DOHH2 (cell line): ENCODE data around the gene CD163L1.

Experiments used
- H3F3A ChIP-seq: fragments of 200-600 bp; sonication (generic), shearing (Covaris generic); 2 replicates; pipeline ENCODE4 v1.6.0; 2016; ENCODE audit warnings: antibody characterized with exemption, mild to moderate bottlenecking; ENCODE audit not compliant: control insufficient read depth, insufficient read depth
- H3K27ac ChIP-seq: fragments of 200-600 bp; sonication (generic); 2 replicates; pipeline ENCODE4 v1.5.1; 2014; ENCODE audit warnings: low read depth, mild to moderate bottlenecking, low read length, moderate library complexity
- H3K27me3 ChIP-seq: fragments of 200-600 bp; sonication (generic); 2 replicates; pipeline ENCODE4 v1.6.1; 2014; ENCODE audit warnings: mild to moderate bottlenecking, low read length, mixed read lengths; ENCODE audit not compliant: control insufficient read depth
- H3K36me3 ChIP-seq: fragments of 200-600 bp; sonication (generic); 2 replicates; pipeline ENCODE4 v1.6.1; 2014; ENCODE audit warnings: mild to moderate bottlenecking, low read length, moderate library complexity, mixed read lengths; ENCODE audit not compliant: control insufficient read depth
- H3K4me1 ChIP-seq: fragments of 200-600 bp; sonication (generic); 2 replicates; pipeline ENCODE4 v1.6.1; 2014; ENCODE audit warnings: mild to moderate bottlenecking, low read length, mixed read lengths; ENCODE audit not compliant: control insufficient read depth
- H3K4me2 ChIP-seq: fragments of 200-600 bp; sonication (generic); 2 replicates; pipeline ENCODE4 v1.6.0; 2014; ENCODE audit warnings: mild to moderate bottlenecking, low read length, moderate library complexity
- H3K4me3 ChIP-seq: fragments of 200-600 bp; sonication (generic); 2 replicates; pipeline ENCODE4 v1.5.1; 2014; ENCODE audit warnings: mild to moderate bottlenecking, low read length, mixed read lengths
- H3K79me2 ChIP-seq: fragments of 200-600 bp; sonication (generic); 2 replicates; pipeline ENCODE4 v1.6.1; 2014; ENCODE audit warnings: mild to moderate bottlenecking, low read length, mixed read lengths; ENCODE audit not compliant: control insufficient read depth
- H3K9me2 ChIP-seq: fragments of 200-600 bp; sonication (generic); replicated peaks from 2 replicates; pipeline ENCODE4 v1.6.1; 2014; ENCODE audit warnings: mild to moderate bottlenecking, low read length, mixed read lengths; ENCODE audit not compliant: control insufficient read depth
- H3K9me3 ChIP-seq: fragments of 200-600 bp; sonication (generic); 2 replicates; pipeline ENCODE4 v1.6.1; 2014; ENCODE audit warnings: antibody characterized with exemption, low read length, mixed read lengths; ENCODE audit not compliant: control insufficient read depth, insufficient read depth
- H4K20me1 ChIP-seq: fragments of 200-600 bp; sonication (generic); 2 replicates; pipeline ENCODE4 v1.6.0; 2014; ENCODE audit warnings: low read depth, mild to moderate bottlenecking, antibody characterized with exemption, low read length, moderate library complexity; ENCODE audit not compliant: control insufficient read depth, insufficient read depth
- CTCF ChIP-seq: fragments of 200-600 bp; sonication (generic); IDR thresholded peaks from one replicate; pipeline ENCODE4 v1.5.1; 2014; ENCODE audit warnings: antibody characterized with exemption, mild to moderate bottlenecking, low read depth, low read length; ENCODE audit not compliant: poor library complexity, severe bottlenecking
- EZH2phosphoT487 ChIP-seq: fragments of 200-600 bp; sonication (generic); IDR thresholded peaks from 2 replicates; pipeline ENCODE4 v1.6.1; 2017; ENCODE audit warnings: borderline replicate concordance, mild to moderate bottlenecking, antibody characterized with exemption, low read length, moderate library complexity, mixed read lengths

Gene CD163L1

DNA sequence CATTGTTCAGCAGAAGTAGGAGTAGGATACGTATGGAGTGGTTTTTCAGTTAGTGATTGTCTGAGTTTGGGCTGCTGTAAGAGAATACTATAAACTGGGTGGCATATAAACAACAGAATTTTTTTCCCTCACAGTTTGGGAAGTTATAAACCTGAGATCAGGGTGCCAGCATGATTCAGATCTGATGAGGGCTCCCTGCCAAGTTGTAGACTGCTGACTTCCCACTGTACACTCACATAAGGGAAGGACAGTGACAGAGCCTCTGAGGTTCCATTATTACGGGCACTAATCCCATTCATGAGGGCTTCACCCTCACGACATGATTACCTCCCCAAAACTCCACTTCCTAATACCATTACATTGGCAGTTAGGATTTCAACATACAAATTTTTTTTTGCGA lies 89.4 kb downstream of the CD163L1 start:
- Histone ChIP-seq H4K20me1 (no peaks in the 10 kb centered on the region), H3F3A (no peaks in the 10 kb centered on the region), H3K79me2 (no peaks in the 10 kb centered on the region), H3K36me3 (no peaks in the 10 kb centered on the region), H3K4me2 (no peak overlapping the region), H3K27ac (no peak overlapping the region), H3K9me3 (no peaks in the 10 kb centered on the region), H3K4me1 (no peaks in the 10 kb centered on the region), H3K9me2 (no peaks in the 10 kb centered on the region), H3K27me3 (peaks cover 6% of the 10 kb centered on the region), H3K4me3 (no peak overlapping the region)
- no peak for TF ChIP-seq EZH2phosphoT487
- TF ChIP-seq CTCF, result no peak

DNA sequence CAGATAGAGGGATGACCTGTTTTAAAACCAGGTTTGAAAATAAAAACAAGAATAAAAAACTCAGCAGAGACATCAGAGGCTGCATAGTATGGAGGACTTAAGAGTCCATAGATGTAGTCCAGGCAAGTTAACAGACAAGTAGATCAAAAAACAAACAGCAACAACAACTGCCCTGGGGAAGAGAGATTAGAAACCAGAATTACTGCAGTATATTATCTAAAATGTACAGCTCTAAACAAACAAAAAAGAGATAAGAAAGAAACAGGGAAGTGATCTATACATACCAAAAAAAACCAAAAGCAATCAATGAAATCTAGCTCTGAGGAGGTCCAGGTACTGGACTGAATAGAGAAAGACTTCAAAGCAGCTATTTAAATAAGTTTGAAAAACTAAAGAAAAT lies 91.3 kb downstream of the CD163L1 start:
- Histone ChIP-seq H3K36me3 (no peaks in the 10 kb centered on the region), H3K4me1 (no peaks in the 10 kb centered on the region), H4K20me1 (no peaks in the 10 kb centered on the region), H3K9me2 (no peaks in the 10 kb centered on the region), H3K27ac (no peak overlapping the region), H3K9me3 (no peaks in the 10 kb centered on the region), H3K27me3 (peaks cover 6% of the 10 kb centered on the region), H3F3A (no peaks in the 10 kb centered on the region), H3K4me3 (no peak overlapping the region), H3K4me2 (no peak overlapping the region), H3K79me2 (no peaks in the 10 kb centered on the region)
- no peak for TF ChIP-seq CTCF
- no peak for TF ChIP-seq EZH2phosphoT487

DNA sequence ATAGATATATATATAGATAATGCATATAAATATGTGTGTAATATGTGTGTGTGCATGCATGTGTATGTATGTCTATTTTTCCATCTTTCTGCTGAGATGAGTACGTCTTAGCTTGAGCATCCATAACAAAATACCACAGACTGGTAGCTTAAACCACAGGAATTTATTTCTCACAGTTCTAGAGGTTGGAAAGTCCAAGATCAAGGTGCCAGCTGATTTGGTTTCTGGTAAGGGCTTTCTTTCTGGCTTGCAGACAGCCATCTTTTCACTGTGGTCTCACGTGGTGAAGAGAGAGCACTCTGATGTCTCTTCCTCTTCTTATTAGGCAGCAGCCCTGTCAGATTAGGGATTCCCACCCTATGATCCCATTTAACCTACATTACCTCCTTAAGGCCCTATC lies 92.8 kb downstream of the CD163L1 start:
- no peaks in the 10 kb centered on the region for H3K4me1 ChIP-seq
- no peak overlapping the region for H3K4me2 ChIP-seq
- no peaks in the 10 kb centered on the region for H3K9me2 ChIP-seq
- H3F3A ChIP-seq, result no peaks in the 10 kb centered on the region
- no peak overlapping the region for H3K27ac ChIP-seq
- peaks cover 6% of the 10 kb centered on the region; the same call in 1 of the 2 replicates for H3K27me3 ChIP-seq
- no peaks in the 10 kb centered on the region for H3K79me2 ChIP-seq
- TF ChIP-seq EZH2phosphoT487 (no peak), CTCF (no peak)
- H3K9me3 ChIP-seq, result no peaks in the 10 kb centered on the region
- H3K4me3 ChIP-seq, result no peak overlapping the region
- no peaks in the 10 kb centered on the region for H4K20me1 ChIP-seq
- H3K36me3 ChIP-seq, result no peaks in the 10 kb centered on the region

- Histone ChIP-seq H3K4me2 (no peak overlapping the region), H3K79me2 (no peaks in the 10 kb centered on the region), H4K20me1 (no peaks in the 10 kb centered on the region), H3K4me1 (no peaks in the 10 kb centered on the region), H3K36me3 (no peaks in the 10 kb centered on the region), H3K4me3 (no peak overlapping the region), H3K9me2 (no peaks in the 10 kb centered on the region), H3F3A (no peaks in the 10 kb centered on the region), H3K27ac (no peak overlapping the region), H3K27me3 (peaks cover 6% of the 10 kb centered on the region; the same call in 1 of the 2 replicates), H3K9me3 (no peaks in the 10 kb centered on the region)
- no peak for TF ChIP-seq EZH2phosphoT487
Observed at GRCh38 chr12:7349418-7349817, 94.5 kb downstream of the CD163L1 start.
